Measurements from ENCODE around the gene APBA1.

GRCh38 chr9:69617006-69617405 lies 55.2 kb downstream of the APBA1 start:
- TF ChIP-seq ATF2 (CRISPR knock-in tag; IDR thresholded peaks at IDR 0.05) (no peak), HDAC2 (IDR thresholded peaks at IDR 0.05) (no peak), ZNF263 (CRISPR knock-in tag; IDR thresholded peaks at IDR 0.05; ENCODE audit: borderline replicate concordance) (no peak), GABPA (tag; conservative IDR thresholded peaks at IDR 0.05; ENCODE audit: low read depth) (no peak), HDAC6 (IDR thresholded peaks at IDR 0.05; ENCODE audit: low read depth, low read length) (no peak), GABPB2 (CRISPR knock-in tag; conservative IDR thresholded peaks at IDR 0.05) (no peak), ZBTB11 (CRISPR knock-in tag; IDR thresholded peaks at IDR 0.05) (no peak), NFYB (IDR thresholded peaks at IDR 0.05; ENCODE audit: extremely low read depth, insufficient read length) (no peak), NFXL1 (CRISPR knock-in tag; IDR thresholded peaks at IDR 0.05) (no peak), TAF7 (tag; IDR thresholded peaks at IDR 0.05) (no peak), SMARCA5 (IDR thresholded peaks at IDR 0.05) (no peak), NFRKB (IDR thresholded peaks at IDR 0.05; ENCODE audit: low read depth) (no peak)
- TF ChIP-seq, protein P1, sequence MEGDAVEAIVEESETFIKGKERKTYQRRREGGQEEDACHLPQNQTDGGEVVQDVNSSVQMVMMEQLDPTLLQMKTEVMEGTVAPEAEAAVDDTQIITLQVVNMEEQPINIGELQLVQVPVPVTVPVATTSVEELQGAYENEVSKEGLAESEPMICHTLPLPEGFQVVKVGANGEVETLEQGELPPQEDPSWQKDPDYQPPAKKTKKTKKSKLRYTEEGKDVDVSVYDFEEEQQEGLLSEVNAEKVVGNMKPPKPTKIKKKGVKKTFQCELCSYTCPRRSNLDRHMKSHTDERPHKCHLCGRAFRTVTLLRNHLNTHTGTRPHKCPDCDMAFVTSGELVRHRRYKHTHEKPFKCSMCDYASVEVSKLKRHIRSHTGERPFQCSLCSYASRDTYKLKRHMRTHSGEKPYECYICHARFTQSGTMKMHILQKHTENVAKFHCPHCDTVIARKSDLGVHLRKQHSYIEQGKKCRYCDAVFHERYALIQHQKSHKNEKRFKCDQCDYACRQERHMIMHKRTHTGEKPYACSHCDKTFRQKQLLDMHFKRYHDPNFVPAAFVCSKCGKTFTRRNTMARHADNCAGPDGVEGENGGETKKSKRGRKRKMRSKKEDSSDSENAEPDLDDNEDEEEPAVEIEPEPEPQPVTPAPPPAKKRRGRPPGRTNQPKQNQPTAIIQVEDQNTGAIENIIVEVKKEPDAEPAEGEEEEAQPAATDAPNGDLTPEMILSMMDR (IDR thresholded peaks at IDR 0.05 in 2 of 3, conservative IDR thresholded peaks at IDR 0.05 in 1 of 3; ENCODE audit: insufficient read depth in 2 of 3, low read depth in 1 of 3, low read length in 3 of 3) = no peak
- TF ChIP-seq, protein P2, sequence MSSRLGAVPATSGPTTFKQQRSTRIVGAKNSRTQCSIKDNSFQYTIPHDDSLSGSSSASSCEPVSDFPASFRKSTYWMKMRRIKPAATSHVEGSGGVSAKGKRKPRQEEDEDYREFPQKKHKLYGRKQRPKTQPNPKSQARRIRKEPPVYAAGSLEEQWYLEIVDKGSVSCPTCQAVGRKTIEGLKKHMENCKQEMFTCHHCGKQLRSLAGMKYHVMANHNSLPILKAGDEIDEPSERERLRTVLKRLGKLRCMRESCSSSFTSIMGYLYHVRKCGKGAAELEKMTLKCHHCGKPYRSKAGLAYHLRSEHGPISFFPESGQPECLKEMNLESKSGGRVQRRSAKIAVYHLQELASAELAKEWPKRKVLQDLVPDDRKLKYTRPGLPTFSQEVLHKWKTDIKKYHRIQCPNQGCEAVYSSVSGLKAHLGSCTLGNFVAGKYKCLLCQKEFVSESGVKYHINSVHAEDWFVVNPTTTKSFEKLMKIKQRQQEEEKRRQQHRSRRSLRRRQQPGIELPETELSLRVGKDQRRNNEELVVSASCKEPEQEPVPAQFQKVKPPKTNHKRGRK (tag; IDR thresholded peaks at IDR 0.05) = no peak
